Measurements from ENCODE around the gene CDH4.

CDH4 gene

DNA sequence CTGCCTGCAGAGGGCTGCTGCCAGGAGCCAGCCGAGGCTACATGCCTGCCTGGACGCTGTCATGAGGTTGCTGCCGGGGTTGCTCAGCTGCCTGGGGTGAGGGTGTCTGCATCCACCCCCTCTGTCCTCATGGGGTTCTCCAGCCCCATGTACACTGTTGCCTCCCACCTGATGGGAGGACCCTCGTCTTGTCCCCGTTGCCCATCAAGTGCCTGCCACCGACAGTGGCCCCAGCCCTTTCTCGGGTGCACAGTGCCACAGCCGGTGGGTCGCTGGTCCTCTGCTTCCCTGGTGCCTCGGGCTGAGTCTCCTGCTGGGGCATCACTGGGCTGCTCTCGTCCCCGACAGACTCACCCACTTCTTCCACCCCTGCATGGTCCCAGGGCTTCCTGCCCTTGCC lies 313.7 kb downstream of the CDH4 start:
- no peak overlapping the region for H3K27ac ChIP-seq

GRCh38 chr20:61566691-61567090 lies 314.6 kb downstream of the CDH4 start:
- TF ChIP-seq ZFX (IDR thresholded peaks at IDR 0.05; ENCODE audit: borderline replicate concordance) (no peak), CTCF (IDR thresholded peaks at IDR 0.05) (no peak)
- H3K27ac ChIP-seq = no peak overlapping the region

More for the DNA sequence above, 313.7 kb downstream of the CDH4 start:
- TF ChIP-seq CTCF (IDR thresholded peaks at IDR 0.05) (no peak), ZFX (IDR thresholded peaks at IDR 0.05; ENCODE audit: borderline replicate concordance) (no peak)

DNA sequence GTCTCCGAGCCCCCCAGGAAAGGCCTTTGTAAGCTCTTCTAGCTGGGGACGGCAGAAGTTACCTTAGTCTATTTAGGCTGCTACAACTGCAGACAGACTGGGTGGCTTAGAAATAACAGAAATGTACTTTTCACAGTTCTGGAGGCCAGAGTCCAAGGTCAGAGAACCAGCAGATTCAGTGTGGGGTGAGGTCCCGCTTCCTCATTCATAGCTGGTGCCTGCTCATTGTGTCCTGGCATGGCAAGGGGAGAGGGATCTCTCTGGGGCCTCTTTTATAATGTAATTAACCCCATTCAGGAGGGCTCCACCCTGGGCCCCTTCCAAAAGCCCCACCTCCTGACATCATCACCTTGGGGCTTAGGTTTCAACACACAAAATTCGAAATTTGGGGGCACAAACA lies 315.1 kb downstream of the CDH4 start:
- TF ChIP-seq CTCF (IDR thresholded peaks at IDR 0.05) (no peak), ZFX (IDR thresholded peaks at IDR 0.05; ENCODE audit: borderline replicate concordance) (no peak)
- H3K27ac ChIP-seq = no peak overlapping the region

DNA sequence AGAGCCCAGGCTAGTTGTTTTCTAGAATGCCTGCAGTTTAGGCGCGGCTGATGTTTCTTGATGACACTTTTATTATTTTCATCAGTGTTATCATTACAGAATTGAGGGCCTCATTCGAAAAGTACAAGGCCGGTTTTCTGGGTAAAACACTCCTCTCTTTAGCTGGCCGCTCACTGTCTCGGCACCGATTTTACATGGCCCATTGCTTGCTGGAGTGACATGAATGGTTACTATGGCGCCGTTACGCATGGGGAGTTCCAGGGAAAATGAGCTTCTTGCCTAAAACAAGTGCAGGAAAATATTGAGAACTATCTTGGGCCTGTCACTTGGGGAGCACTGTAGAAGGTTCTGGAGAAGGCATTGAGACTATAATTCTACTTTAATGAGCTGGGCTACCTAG lies 317.8 kb downstream of the CDH4 start:
- no peak overlapping the region for H3K27ac ChIP-seq
- TF ChIP-seq CTCF (IDR thresholded peaks at IDR 0.05) = no peak
- no peak for TF ChIP-seq ZFX (IDR thresholded peaks at IDR 0.05; ENCODE audit: borderline replicate concordance)

- TF ChIP-seq ZFX (IDR thresholded peaks at IDR 0.05; ENCODE audit: borderline replicate concordance) (no peak), CTCF (IDR thresholded peaks at IDR 0.05) (no peak)
- no peak overlapping the region for H3K27ac ChIP-seq
Observed at GRCh38 chr20:61570646-61571195, 318.7 kb downstream of the CDH4 start.

GRCh38 chr20:61571221-61571620 lies 319.2 kb downstream of the CDH4 start:
- TF ChIP-seq CTCF (IDR thresholded peaks at IDR 0.05) = no peak
- TF ChIP-seq ZFX (IDR thresholded peaks at IDR 0.05; ENCODE audit: borderline replicate concordance) = no peak
- H3K27ac ChIP-seq = no peak overlapping the region

DNA sequence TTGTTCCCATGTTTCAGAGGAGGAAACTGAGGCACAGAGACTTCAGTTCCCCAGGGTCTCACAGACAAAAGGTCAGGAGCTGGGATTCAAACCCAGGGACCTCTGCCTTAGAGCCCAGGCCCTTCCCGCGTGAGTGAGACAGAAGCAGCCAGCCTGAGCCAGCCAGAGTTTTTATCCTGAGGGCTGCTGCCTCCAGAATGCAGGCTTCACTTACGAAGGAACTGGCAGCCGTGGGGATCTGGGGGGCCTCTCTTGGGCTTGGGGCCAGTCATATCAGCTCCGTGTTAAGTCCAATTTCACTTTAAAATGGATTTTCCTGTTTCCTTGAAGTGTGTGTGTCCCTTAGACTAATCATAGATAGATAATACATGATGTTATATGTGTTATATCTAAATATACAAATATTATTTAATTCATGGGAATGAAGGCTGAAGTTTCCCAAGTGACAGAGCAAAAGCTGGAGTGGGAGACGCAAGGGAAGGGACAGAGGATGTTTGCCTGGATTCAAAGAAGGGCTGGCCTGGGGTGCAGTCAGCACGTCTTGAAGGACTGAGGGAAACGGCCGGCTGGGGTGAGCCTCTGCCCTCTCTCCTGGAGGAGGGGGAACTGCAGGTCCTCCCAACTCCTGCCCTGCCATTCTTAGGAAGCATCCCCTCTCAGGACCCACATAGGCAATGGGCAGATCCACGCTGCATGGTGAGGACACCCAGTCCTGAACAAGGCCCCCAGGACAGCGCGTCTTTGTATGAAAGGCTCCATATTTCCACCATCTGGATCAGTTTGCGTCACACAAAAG lies 320.1 kb downstream of the CDH4 start:
- H3K27ac ChIP-seq = no peak overlapping the region
- TF ChIP-seq ZFX (IDR thresholded peaks at IDR 0.05; ENCODE audit: borderline replicate concordance) (no peak), CTCF (IDR thresholded peaks at IDR 0.05) (no peak)
